A549 (cell line): Measurements from ENCODE around the gene PPP3CB. TPM values are rescaled to one million over a fixed set of nuclear protein-coding genes. Genes with fewer than 3 reads are reported as not detected.

Experiments
- ATAC-seq, 2 experiments: fragments of 200-7000 bp in 1 of 2; fragments of >200 bp in 1 of 2; cut with Nextera tagmentation in 1 of 2; cut with Tn5 transposase in 1 of 2; 3 replicates each; pipeline versions ENCODE4 v1.8.0 to v1.9.1; 2018 to 2020; ENCODE audit warnings: mild to moderate bottlenecking in 1 of 2, moderate library complexity in 1 of 2
- CTCF ChIA-PET: fragments of 300-600 bp; sonication (Branson Sonifier 250); formaldehyde crosslinking; extraction: SDS; loops from one replicate; lab custom pipeline; 2021; ENCODE audit warnings: antibody characterized with exemption, inconsistent platforms; lab: Yijun Ruan, JAX
- POLR2A ChIA-PET: fragments of 350-600 bp; formaldehyde crosslinking; extraction: SDS; loops from one replicate; lab custom pipeline; 2021; ENCODE audit warnings: antibody characterized with exemption, inconsistent platforms; lab: Yijun Ruan, JAX
- DNase-seq, 2 experiments: peaks; one replicate each; pipeline versions ENCODE4 v3.0.0 to v3.0.0-alpha.2; 2011 to 2016; ENCODE audit warnings: low read depth in 1 of 2, low spot score in 1 of 2
- FAIRE-seq: peaks from 2 replicates; lab custom pipeline; 2011; peaks lifted over from hg19 to GRCh38; lab: Jason Lieb, UNC
- H3K27ac ChIP-seq, 2 experiments: fragments of >200 bp; sonication (Bioruptor Twin); formaldehyde crosslinking; 3 replicates each; pipeline ENCODE4 v1.5.1; 2016 to 2017
- H3K4me1 ChIP-seq: fragments of >200 bp; sonication (Bioruptor Twin); formaldehyde crosslinking; 3 replicates; pipeline ENCODE4 v1.6.1; 2016
- H3K4me2 ChIP-seq: fragments of >200 bp; sonication (Bioruptor Twin); formaldehyde crosslinking; 3 replicates; pipeline ENCODE4 v1.6.1; 2016
- H3K4me3 ChIP-seq: fragments of >200 bp; sonication (Bioruptor Twin); formaldehyde crosslinking; 3 replicates; pipeline ENCODE4 v1.5.1; 2016
- H3K9me3 ChIP-seq: fragments of >200 bp; sonication (Bioruptor Twin); formaldehyde crosslinking; 3 replicates; pipeline ENCODE4 v1.6.1; 2016
- CHD2 ChIP-seq: fragments of 150-350 bp; IDR thresholded peaks from 2 replicates; pipeline ENCODE4 v1.6.1; 2014; ENCODE audit warnings: low read length; ENCODE audit not compliant: partially characterized antibody
- EHMT2 ChIP-seq: fragments of 200-600 bp; sonication (generic); IDR thresholded peaks from 2 replicates; pipeline ENCODE4 v1.6.1; 2016; ENCODE audit warnings: antibody characterized with exemption, low read depth, mild to moderate bottlenecking, moderate library complexity
- EP300 ChIP-seq, 2 experiments: fragments of >200 bp; sonication (Bioruptor Twin); formaldehyde crosslinking; IDR thresholded peaks; 2 replicates in 1 of 2; 3 replicates in 1 of 2; pipeline ENCODE4 v1.6.1; 2016 to 2017
- ESRRA ChIP-seq: fragments of 150-350 bp; IDR thresholded peaks from 2 replicates; pipeline ENCODE4 v1.6.1; 2014; ENCODE audit warnings: mild to moderate bottlenecking, low read length, borderline replicate concordance
- HDAC2 ChIP-seq: fragments of 200-600 bp; sonication (generic); IDR thresholded peaks from 2 replicates; pipeline ENCODE4 v1.6.1; 2016
- HEYL ChIP-seq: fragments of 250-450 bp; sonication (Bioruptor Pico); IDR thresholded peaks from 2 replicates; pipeline ENCODE4 v1.8.0; 2021; ENCODE audit warnings: mild to moderate bottlenecking, moderate library complexity
- JUN ChIP-seq, 2 experiments: fragments of >200 bp; sonication (Bioruptor Twin); formaldehyde crosslinking; IDR thresholded peaks; 2 replicates in 1 of 2; 3 replicates in 1 of 2; pipeline ENCODE4 v1.6.1; 2016 to 2017
- PHF8 ChIP-seq: fragments of 200-600 bp; sonication (generic); IDR thresholded peaks from 2 replicates; pipeline ENCODE4 v1.6.1; 2016; ENCODE audit warnings: low read depth, mild to moderate bottlenecking, antibody characterized with exemption, moderate library complexity, borderline replicate concordance
- POLR2A ChIP-seq: IDR thresholded peaks from 2 replicates; pipeline ENCODE4 v1.6.1; 2012; ENCODE audit warnings: mild to moderate bottlenecking, low read length
- RFX5 ChIP-seq: fragments of 450-650 bp; IDR thresholded peaks from 2 replicates; pipeline ENCODE4 v1.7.1; 2014; ENCODE audit warnings: antibody characterized with exemption, mild to moderate bottlenecking, moderate library complexity
- SMC3 ChIP-seq: fragments of >200 bp; sonication (Bioruptor Twin); formaldehyde crosslinking; IDR thresholded peaks from 3 replicates; pipeline ENCODE4 v1.6.1; 2018; ENCODE audit warnings: inconsistent platforms
- SREBF2 ChIP-seq: fragments of 450-650 bp; IDR thresholded peaks from 2 replicates; pipeline ENCODE4 v1.6.1; 2014; ENCODE audit warnings: mild to moderate bottlenecking, moderate library complexity
- TFCP2L1 ChIP-seq: fragments of 250-450 bp; sonication (Bioruptor Pico); IDR thresholded peaks from 2 replicates; pipeline ENCODE4 v1.5.0; 2021; ENCODE audit warnings: mild to moderate bottlenecking
- TP53 ChIP-seq: fragments of 250-450 bp; sonication (Bioruptor Pico); IDR thresholded peaks from 2 replicates; pipeline ENCODE4 v1.5.0; 2021; ENCODE audit warnings: mild to moderate bottlenecking, moderate library complexity
- ZC3H11A ChIP-seq: fragments of 450-650 bp; IDR thresholded peaks from 2 replicates; pipeline ENCODE4 v1.6.1; 2014; ENCODE audit warnings: antibody characterized with exemption, mild to moderate bottlenecking
- ZFP36 ChIP-seq: fragments of 450-650 bp; IDR thresholded peaks from 2 replicates; pipeline ENCODE4 v1.6.1; 2014; ENCODE audit warnings: borderline replicate concordance; ENCODE audit not compliant: partially characterized antibody
- ZNF302 ChIP-seq: fragments of 250-450 bp; sonication (Bioruptor Pico); IDR thresholded peaks from 2 replicates; pipeline ENCODE4 v1.9.0; 2021; ENCODE audit warnings: inconsistent platforms, mild to moderate bottlenecking, moderate library complexity
- ZSCAN20 ChIP-seq: fragments of 250-450 bp; sonication (Bioruptor Pico); IDR thresholded peaks from 2 replicates; pipeline ENCODE4 v1.8.0; 2022; ENCODE audit warnings: mild to moderate bottlenecking, moderate library complexity
- WGBS: methylation state at CpG from one replicate; pipeline ENCODE4 v1.1.6; 2017; ENCODE audit errors: missing lambda C conversion rate; 5-methylcytosine and 5-hydroxymethylcytosine counted together
- polyA plus RNA-seq, 4 experiments: library from polyadenylated mRNA; depleted of rRNA in 3 of 4; stranded (reverse); fragments of >200 nt; fragmentation: RNase III in 1 of 4; extraction: RNeasy Plus Mini Kit Qiagen cat#74134 plus additional on column Dnase treatment in 1 of 4; gene quantifications; 2 replicates in 3 of 4; 3 replicates in 1 of 4; pipeline ENCODE4 v1.2.3, GENCODE V29; 2011 to 2017
- TF ChIP-seq, protein P1 (sequence below): IDR thresholded peaks from 2 replicates; pipeline ENCODE4 v1.6.1; 2012
- TF ChIP-seq, protein P2 (sequence below): fragments of 200-600 bp; sonication (generic); IDR thresholded peaks from 2 replicates; pipeline ENCODE4 v1.6.1; 2016; ENCODE audit warnings: antibody characterized with exemption, mild to moderate bottlenecking, moderate library complexity
- TF ChIP-seq, protein P3 (sequence below): fragments of 450-650 bp; IDR thresholded peaks from 2 replicates; pipeline ENCODE4 v1.6.1; 2014; ENCODE audit warnings: antibody characterized with exemption
- TF ChIP-seq, protein P4 (sequence below): fragments of 150-350 bp; IDR thresholded peaks from 2 replicates; pipeline ENCODE4 v1.6.1; 2014; ENCODE audit warnings: low read depth, mild to moderate bottlenecking, low read length
- TF ChIP-seq, protein P5 (sequence below): fragments of 250-450 bp; sonication (Bioruptor Pico); IDR thresholded peaks from 2 replicates; pipeline ENCODE4 v1.5.0; 2020; ENCODE audit warnings: low read depth, mild to moderate bottlenecking, moderate library complexity
- TF ChIP-seq, protein P6 (sequence below): fragments of >200 bp; sonication (Bioruptor Twin); formaldehyde crosslinking; IDR thresholded peaks from 3 replicates; pipeline ENCODE4 v1.5.1; 2016

Gene PPP3CB
- polyA plus RNA-seq, 2 of the 4 experiments (the other 2 are of a cell fraction): 20.8 to 25.4 TPM

DNA sequence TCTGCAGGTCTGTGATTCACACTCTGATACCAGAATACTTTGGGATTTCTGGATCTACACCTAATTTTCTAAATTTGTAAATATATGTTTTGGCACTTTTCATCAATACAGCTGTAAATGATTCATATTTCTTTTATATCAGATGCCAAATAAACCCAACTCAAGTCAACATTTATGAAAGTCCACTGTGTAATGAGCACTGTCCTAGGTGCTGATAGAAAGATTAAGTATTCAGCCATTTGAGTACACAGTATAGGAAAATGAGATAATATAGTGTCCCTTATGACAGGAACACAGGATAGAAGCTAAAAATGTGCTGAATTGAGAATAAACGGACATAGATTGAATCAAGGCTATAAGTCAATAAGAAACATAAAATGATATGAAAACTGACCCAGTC lies 88.3 kb downstream of the PPP3CB start:
- WGBS: 94% methylated on average over 1 of the region's 1 CpG
- no peak for ATAC-seq

DNA sequence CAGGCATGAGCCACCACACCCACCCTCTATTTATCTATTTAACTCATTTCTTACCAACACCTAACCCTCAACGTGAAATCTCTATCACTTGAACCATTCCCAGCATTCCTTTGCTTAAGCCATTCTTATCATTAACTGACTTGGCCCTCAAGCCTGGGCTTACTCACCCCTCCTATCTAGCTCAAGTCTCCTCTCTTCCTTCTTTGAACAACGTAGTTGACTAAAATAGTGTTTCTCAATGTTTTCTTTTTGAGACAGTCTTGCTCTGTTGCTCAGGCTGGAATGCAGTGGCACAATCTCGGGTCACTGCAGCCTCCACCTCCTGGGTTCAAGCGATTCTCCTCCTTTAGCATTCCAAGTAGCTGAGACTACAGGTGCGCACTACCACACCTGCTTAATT lies 89.0 kb downstream of the PPP3CB start:
- H3K4me3 ChIP-seq: no peak overlapping the region
- CTCF ChIA-PET: interaction anchor here (1.4 to 1.5 kb wide), 2 partner anchors 9 to 28 kb away, joined by 3 to 4 read pairs; no protein-coding TSS in a partner anchor
- TF ChIP-seq EHMT2 (no peak), ZC3H11A (no peak), CHD2 (no peak), TFCP2L1 (no peak), ZNF302 (no peak), ZFP36 (no peak)
- TF ChIP-seq, protein P1, sequence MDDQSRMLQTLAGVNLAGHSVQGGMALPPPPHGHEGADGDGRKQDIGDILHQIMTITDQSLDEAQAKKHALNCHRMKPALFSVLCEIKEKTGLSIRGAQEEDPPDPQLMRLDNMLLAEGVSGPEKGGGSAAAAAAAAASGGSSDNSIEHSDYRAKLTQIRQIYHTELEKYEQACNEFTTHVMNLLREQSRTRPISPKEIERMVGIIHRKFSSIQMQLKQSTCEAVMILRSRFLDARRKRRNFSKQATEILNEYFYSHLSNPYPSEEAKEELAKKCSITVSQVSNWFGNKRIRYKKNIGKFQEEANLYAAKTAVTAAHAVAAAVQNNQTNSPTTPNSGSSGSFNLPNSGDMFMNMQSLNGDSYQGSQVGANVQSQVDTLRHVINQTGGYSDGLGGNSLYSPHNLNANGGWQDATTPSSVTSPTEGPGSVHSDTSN: no peak
- ATAC-seq (no peak), DNase-seq (no peak), FAIRE-seq (no peak)
- POLR2A ChIA-PET: no interaction called here
- 76% methylated on average over 5 of the region's 5 CpGs for WGBS
- no peaks in the 10 kb centered on the region for H3K9me3 ChIP-seq
- no peak overlapping the region for H3K4me2 ChIP-seq
- no peak overlapping the region for H3K27ac ChIP-seq
- H3K4me1 ChIP-seq: peaks cover 22% of the 10 kb centered on the region; the same call in 2 of the 3 replicates

More for the DNA sequence above, 88.3 kb downstream of the PPP3CB start:
- DNase-seq: no peak
- no peaks in the 10 kb centered on the region for H3K9me3 ChIP-seq
- ChIA-PET POLR2A (no interaction called here), CTCF (interaction anchor here (0.6 to 1.5 kb wide), 4 partner anchors 10 to 238 kb away, joined by 3 to 4 read pairs (median 4); no protein-coding TSS in a partner anchor)
- H3K4me2 ChIP-seq: no peak overlapping the region
- no peak for TF ChIP-seq ZSCAN20
- TF ChIP-seq, protein P1: no peak
- TF ChIP-seq, protein P2, sequence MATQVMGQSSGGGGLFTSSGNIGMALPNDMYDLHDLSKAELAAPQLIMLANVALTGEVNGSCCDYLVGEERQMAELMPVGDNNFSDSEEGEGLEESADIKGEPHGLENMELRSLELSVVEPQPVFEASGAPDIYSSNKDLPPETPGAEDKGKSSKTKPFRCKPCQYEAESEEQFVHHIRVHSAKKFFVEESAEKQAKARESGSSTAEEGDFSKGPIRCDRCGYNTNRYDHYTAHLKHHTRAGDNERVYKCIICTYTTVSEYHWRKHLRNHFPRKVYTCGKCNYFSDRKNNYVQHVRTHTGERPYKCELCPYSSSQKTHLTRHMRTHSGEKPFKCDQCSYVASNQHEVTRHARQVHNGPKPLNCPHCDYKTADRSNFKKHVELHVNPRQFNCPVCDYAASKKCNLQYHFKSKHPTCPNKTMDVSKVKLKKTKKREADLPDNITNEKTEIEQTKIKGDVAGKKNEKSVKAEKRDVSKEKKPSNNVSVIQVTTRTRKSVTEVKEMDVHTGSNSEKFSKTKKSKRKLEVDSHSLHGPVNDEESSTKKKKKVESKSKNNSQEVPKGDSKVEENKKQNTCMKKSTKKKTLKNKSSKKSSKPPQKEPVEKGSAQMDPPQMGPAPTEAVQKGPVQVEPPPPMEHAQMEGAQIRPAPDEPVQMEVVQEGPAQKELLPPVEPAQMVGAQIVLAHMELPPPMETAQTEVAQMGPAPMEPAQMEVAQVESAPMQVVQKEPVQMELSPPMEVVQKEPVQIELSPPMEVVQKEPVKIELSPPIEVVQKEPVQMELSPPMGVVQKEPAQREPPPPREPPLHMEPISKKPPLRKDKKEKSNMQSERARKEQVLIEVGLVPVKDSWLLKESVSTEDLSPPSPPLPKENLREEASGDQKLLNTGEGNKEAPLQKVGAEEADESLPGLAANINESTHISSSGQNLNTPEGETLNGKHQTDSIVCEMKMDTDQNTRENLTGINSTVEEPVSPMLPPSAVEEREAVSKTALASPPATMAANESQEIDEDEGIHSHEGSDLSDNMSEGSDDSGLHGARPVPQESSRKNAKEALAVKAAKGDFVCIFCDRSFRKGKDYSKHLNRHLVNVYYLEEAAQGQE: peak; percentile 75
- no peak for FAIRE-seq
- H3K27ac ChIP-seq: no peak overlapping the region
- peaks cover 28% of the 10 kb centered on the region; the same call in 2 of the 3 replicates for H3K4me1 ChIP-seq
- no peak overlapping the region for H3K4me3 ChIP-seq

DNA sequence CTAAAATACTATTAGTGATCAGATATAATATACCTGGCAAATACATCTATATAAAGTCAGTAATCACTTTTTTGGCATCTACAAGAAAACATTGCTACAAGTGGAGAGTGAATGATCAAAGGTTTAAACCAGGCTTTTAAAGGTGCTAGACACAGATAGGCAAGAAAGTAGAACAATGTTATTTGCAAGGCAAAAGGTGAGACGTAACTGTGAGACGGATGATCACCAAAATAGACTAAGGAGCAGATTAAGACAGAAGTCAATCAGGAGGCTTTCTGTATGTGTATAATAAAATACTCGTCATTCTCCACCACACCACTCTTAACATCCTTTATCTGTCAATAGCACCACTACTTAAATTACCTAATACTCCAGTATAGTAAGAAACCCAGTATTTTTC lies 90.3 kb downstream of the PPP3CB start:
- no peaks in the 10 kb centered on the region for H3K9me3 ChIP-seq
- no peak overlapping the region for H3K4me2 ChIP-seq
- ChIA-PET CTCF (no interaction called here), POLR2A (interaction anchor here (0.7 kb wide), 1 partner anchor 47 kb away, joined by 6 read pairs; the partner anchor contains the start of gene CFAP70)
- no peak for FAIRE-seq
- no peak overlapping the region for H3K27ac ChIP-seq
- WGBS: 95% methylated on average over 3 of the region's 3 CpGs
- no peak overlapping the region for H3K4me3 ChIP-seq
- peaks cover 22% of the 10 kb centered on the region; the same call in 2 of the 3 replicates for H3K4me1 ChIP-seq
- DNase-seq: no peak
- ATAC-seq: no peak
- TF ChIP-seq SMC3: no peak
- no peak for TF ChIP-seq SREBF2
- TF ChIP-seq HDAC2: no peak
- TF ChIP-seq HEYL: no peak
- TF ChIP-seq, protein P3, sequence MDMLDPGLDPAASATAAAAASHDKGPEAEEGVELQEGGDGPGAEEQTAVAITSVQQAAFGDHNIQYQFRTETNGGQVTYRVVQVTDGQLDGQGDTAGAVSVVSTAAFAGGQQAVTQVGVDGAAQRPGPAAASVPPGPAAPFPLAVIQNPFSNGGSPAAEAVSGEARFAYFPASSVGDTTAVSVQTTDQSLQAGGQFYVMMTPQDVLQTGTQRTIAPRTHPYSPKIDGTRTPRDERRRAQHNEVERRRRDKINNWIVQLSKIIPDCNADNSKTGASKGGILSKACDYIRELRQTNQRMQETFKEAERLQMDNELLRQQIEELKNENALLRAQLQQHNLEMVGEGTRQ: no peak
- TF ChIP-seq TP53 (CRISPR knock-in tag): no peak
- TF ChIP-seq PHF8: no peak
- TF ChIP-seq, protein P4, sequence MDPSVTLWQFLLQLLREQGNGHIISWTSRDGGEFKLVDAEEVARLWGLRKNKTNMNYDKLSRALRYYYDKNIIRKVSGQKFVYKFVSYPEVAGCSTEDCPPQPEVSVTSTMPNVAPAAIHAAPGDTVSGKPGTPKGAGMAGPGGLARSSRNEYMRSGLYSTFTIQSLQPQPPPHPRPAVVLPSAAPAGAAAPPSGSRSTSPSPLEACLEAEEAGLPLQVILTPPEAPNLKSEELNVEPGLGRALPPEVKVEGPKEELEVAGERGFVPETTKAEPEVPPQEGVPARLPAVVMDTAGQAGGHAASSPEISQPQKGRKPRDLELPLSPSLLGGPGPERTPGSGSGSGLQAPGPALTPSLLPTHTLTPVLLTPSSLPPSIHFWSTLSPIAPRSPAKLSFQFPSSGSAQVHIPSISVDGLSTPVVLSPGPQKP: no peak
- no peak for TF ChIP-seq RFX5
- TF ChIP-seq, protein P5, sequence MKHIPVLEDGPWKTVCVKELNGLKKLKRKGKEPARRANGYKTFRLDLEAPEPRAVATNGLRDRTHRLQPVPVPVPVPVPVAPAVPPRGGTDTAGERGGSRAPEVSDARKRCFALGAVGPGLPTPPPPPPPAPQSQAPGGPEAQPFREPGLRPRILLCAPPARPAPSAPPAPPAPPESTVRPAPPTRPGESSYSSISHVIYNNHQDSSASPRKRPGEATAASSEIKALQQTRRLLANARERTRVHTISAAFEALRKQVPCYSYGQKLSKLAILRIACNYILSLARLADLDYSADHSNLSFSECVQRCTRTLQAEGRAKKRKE (CRISPR knock-in tag): no peak
- TF ChIP-seq EP300 (IDR thresholded peaks at IDR 0.05): no peak
- TF ChIP-seq ESRRA: no peak
- TF ChIP-seq POLR2A: no peak
- TF ChIP-seq, protein P6, sequence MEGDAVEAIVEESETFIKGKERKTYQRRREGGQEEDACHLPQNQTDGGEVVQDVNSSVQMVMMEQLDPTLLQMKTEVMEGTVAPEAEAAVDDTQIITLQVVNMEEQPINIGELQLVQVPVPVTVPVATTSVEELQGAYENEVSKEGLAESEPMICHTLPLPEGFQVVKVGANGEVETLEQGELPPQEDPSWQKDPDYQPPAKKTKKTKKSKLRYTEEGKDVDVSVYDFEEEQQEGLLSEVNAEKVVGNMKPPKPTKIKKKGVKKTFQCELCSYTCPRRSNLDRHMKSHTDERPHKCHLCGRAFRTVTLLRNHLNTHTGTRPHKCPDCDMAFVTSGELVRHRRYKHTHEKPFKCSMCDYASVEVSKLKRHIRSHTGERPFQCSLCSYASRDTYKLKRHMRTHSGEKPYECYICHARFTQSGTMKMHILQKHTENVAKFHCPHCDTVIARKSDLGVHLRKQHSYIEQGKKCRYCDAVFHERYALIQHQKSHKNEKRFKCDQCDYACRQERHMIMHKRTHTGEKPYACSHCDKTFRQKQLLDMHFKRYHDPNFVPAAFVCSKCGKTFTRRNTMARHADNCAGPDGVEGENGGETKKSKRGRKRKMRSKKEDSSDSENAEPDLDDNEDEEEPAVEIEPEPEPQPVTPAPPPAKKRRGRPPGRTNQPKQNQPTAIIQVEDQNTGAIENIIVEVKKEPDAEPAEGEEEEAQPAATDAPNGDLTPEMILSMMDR: no peak
- TF ChIP-seq JUN (IDR thresholded peaks at IDR 0.05): no peak
